ENCODE data around the gene ARHGEF16.

GRCh38 chr1:3505161-3505560, 50.7 kb downstream of the ARHGEF16 start:
- TF ChIP-seq CTCF (IDR thresholded peaks at IDR 0.05; ENCODE audit: low read length), result no peak
- no peak for TF ChIP-seq EZH2 (optimal IDR thresholded peaks at IDR 0.05; ENCODE audit: low read depth, low read length)
